Adipocyte (in vitro differentiated cells): Measurements from ENCODE around the gene SHF.

Experiments used
- DNase-seq: peaks from one replicate; pipeline ENCODE4 v3.0.0-alpha.2; 2015; ENCODE audit warnings: low read depth
- H3K27me3 ChIP-seq: replicated peaks from 2 replicates; pipeline ENCODE4 v1.7.0; 2013; ENCODE audit warnings: mild to moderate bottlenecking, low read length, moderate library complexity; ENCODE audit not compliant: control insufficient read depth, insufficient read depth
- H3K36me3 ChIP-seq: 2 replicates; pipeline ENCODE4 v1.7.0; 2013; ENCODE audit warnings: low read length, mild to moderate bottlenecking, moderate library complexity; ENCODE audit not compliant: control insufficient read depth, insufficient read depth, severe bottlenecking
- H3K4me1 ChIP-seq: 2 replicates; pipeline ENCODE4 v1.7.0; 2013; ENCODE audit warnings: mild to moderate bottlenecking, low read length, moderate library complexity; ENCODE audit not compliant: control insufficient read depth, insufficient read depth
- H3K4me3 ChIP-seq: 2 replicates; pipeline ENCODE4 v1.7.0; 2013; ENCODE audit warnings: mild to moderate bottlenecking, low read length, moderate library complexity
- H3K9ac ChIP-seq: 2 replicates; pipeline ENCODE4 v1.7.0; 2013; ENCODE audit warnings: mild to moderate bottlenecking, low read length, moderate library complexity
- H3K9me3 ChIP-seq: 2 replicates; pipeline ENCODE4 v1.7.0; 2013; ENCODE audit warnings: mild to moderate bottlenecking, low read length, moderate library complexity; ENCODE audit not compliant: control insufficient read depth

SHF gene

DNA sequence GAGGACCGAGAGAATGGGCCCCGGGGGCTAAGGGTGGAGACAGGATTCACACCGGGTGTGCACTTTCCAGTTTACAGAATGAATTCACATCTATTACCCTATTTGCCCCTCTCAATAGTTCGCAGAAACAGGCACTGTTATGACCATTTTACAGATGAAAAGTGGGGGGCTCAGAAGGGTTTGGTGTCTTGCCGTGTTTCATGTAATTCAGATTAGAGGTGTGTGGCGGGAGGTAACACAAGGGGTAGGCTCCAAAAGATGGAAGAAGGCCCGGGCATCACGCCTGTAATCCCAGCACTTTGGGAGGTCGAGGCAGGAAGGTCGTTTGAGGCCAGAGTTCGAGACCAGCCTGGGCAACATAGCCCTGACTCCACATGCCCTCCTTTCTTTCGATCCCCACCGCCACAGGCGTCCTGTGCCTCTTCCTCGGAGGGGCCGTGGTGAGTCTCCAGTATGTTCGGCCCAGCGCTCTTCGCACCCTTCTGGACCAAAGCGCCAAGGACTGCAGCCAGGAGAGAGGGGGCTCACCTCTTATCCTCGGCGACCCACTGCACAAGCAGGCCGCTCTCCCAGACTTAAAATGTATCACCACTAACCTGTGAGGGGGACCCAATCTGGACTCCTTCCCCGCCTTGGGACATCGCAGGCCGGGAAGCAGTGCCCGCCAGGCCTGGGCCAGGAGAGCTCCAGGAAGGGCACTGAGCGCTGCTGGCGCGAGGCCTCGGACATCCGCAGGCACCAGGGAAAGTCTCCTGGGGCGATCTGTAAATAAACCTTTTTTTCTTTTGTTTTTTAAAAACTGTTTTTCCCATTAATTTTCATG, 70.2 kb downstream of the SHF start:
- no peak overlapping the region for H3K9ac ChIP-seq
- H3K4me3 ChIP-seq, result peak overlapping the region; percentile 12
- no peak for DNase-seq
- H3K4me1 ChIP-seq, result peaks cover 4% of the 10 kb centered on the region
- no peaks in the 10 kb centered on the region for H3K36me3 ChIP-seq
- H3K27me3 ChIP-seq, result peaks cover 56% of the 10 kb centered on the region
- H3K9me3 ChIP-seq, result no peaks in the 10 kb centered on the region
